Measurements from ENCODE around the gene C2orf66. TPM values are rescaled to one million over a fixed set of nuclear protein-coding genes. Genes with fewer than 3 reads are reported as not detected.

The C2orf66 gene
- total and polyA plus RNA-seq, 2 donors (not counting 3 experiments of a cell fraction or from before 2014, with no cell fraction given): 0.27 to 0.54 TPM

GRCh38 chr2:196759378-196759706, 49.8 kb downstream of the C2orf66 start:
- no TSS peak for BruUV-seq (replicated peaks)
- H3K4me3 ChIP-seq (replicated peaks in 1 of 3; ENCODE audit: insufficient read depth in 1 of 3, low read depth in 1 of 3, low read length in 3 of 3): no peak overlapping the region
- no peaks in the 10 kb centered on the region for H3K27me3 ChIP-seq (ENCODE audit: control insufficient read depth in 2 of 2, insufficient read depth in 2 of 2, low read length in 2 of 2)
- H3K79me2 ChIP-seq (ENCODE audit: control insufficient read depth, insufficient read depth, low read length): no peaks in the 10 kb centered on the region
- no peak overlapping the region for H3K27ac ChIP-seq (ENCODE audit: insufficient read depth, low read depth, low read length)
- H3K36me3 ChIP-seq (ENCODE audit: control insufficient read depth in 2 of 2, extremely low read depth in 1 of 2, insufficient read depth in 2 of 2, low read length in 2 of 2): peaks cover under 1 to 7% of the 10 kb centered on the region in 2 experiments
- dilution Hi-C loops (cut with MboI; ENCODE audit: extremely low pct_ligation_motif_present, low sequenced_read_pairs): no loop called here
- intact Hi-C loops (cut with micrococcal nuclease): loop anchor here (1.0 to 10.0 kb wide), 7 partner anchors 224 to 1015 kb away; no protein-coding TSS in a partner anchor
- no peaks in the 10 kb centered on the region for H3K9me3 ChIP-seq (replicated peaks; ENCODE audit: control insufficient read depth, insufficient read depth, low read length)
- H3K4me2 ChIP-seq (ENCODE audit: insufficient read depth, low read length): no peak overlapping the region
- H2AFZ ChIP-seq (ENCODE audit: low read depth, low read length): no peak overlapping the region
- no peaks in the 10 kb centered on the region for H3K4me1 ChIP-seq (ENCODE audit: control insufficient read depth, extremely low read depth, insufficient read depth, low read length)
- FAIRE-seq: no peak
- no peak overlapping the region for H3K9ac ChIP-seq (replicated peaks; ENCODE audit: extremely low read depth, insufficient read depth, low read length)
- POLR2A ChIA-PET: no interaction called here
- TF ChIP-seq FOS (IDR thresholded peaks at IDR 0.05; ENCODE audit: borderline replicate concordance, insufficient read depth, low read length) (no peak), MAX (IDR thresholded peaks at IDR 0.05; ENCODE audit: insufficient read depth, insufficient read length) (no peak)
- H3K9me1 ChIP-seq (replicated peaks; ENCODE audit: control insufficient read depth, extremely low read depth, insufficient read depth, low read length): no peaks in the 10 kb centered on the region
- DNase-seq (ENCODE audit: low read depth, low spot score): peak; percentile 18
- H4K20me1 ChIP-seq (replicated peaks; ENCODE audit: control insufficient read depth, extremely low read depth, insufficient read depth, low read length): no peaks in the 10 kb centered on the region
- CTCF ChIA-PET: interaction anchor here (0.6 to 2.2 kb wide), 6 partner anchors 8 to 681 kb away, joined by 3 to 13 read pairs (median 4); no protein-coding TSS in a partner anchor

GRCh38 chr2:196758474-196759377, 50.4 kb downstream of the C2orf66 start:
- FAIRE-seq: no peak
- no peaks in the 10 kb centered on the region for H3K4me1 ChIP-seq (ENCODE audit: control insufficient read depth, extremely low read depth, insufficient read depth, low read length)
- no peaks in the 10 kb centered on the region for H3K27me3 ChIP-seq (ENCODE audit: control insufficient read depth in 2 of 2, insufficient read depth in 2 of 2, low read length in 2 of 2)
- H3K9me1 ChIP-seq (replicated peaks; ENCODE audit: control insufficient read depth, extremely low read depth, insufficient read depth, low read length): no peaks in the 10 kb centered on the region
- no peaks in the 10 kb centered on the region for H3K9me3 ChIP-seq (replicated peaks; ENCODE audit: control insufficient read depth, insufficient read depth, low read length)
- no peak overlapping the region for H3K4me2 ChIP-seq (ENCODE audit: insufficient read depth, low read length)
- peak in 1 of 2 donors; percentile 26 for TF ChIP-seq CTCF (IDR thresholded peaks at IDR 0.05; ENCODE audit: extremely low read depth in 1 of 2, insufficient read depth in 1 of 2, low read depth in 1 of 2, low read length in 2 of 2)
- TF ChIP-seq POLR2AphosphoS5 (IDR thresholded peaks at IDR 0.05; ENCODE audit: insufficient read depth, low read depth, low read length): no peak
- H2AFZ ChIP-seq (ENCODE audit: low read depth, low read length): no peak overlapping the region
- no peaks in the 10 kb centered on the region for H4K20me1 ChIP-seq (replicated peaks; ENCODE audit: control insufficient read depth, extremely low read depth, insufficient read depth, low read length)
- H3K4me3 ChIP-seq (replicated peaks in 1 of 3; ENCODE audit: insufficient read depth in 1 of 3, low read depth in 1 of 3, low read length in 3 of 3): no peak overlapping the region
- ChIA-PET POLR2A (no interaction called here), CTCF (interaction anchor here (0.6 to 2.2 kb wide), 8 partner anchors 8 to 680 kb away, joined by 3 to 13 read pairs (median 4); no protein-coding TSS in a partner anchor)
- dilution Hi-C loops (cut with MboI; ENCODE audit: extremely low pct_ligation_motif_present, low sequenced_read_pairs) (no loop called here), intact Hi-C loops (cut with micrococcal nuclease) (loop anchor here (1.0 to 10.0 kb wide), 7 partner anchors 223 to 1016 kb away; no protein-coding TSS in a partner anchor)
- BruUV-seq (replicated peaks): no TSS peak
- peaks cover 0 to 5% of the 10 kb centered on the region in 2 experiments for H3K36me3 ChIP-seq (ENCODE audit: control insufficient read depth in 2 of 2, extremely low read depth in 1 of 2, insufficient read depth in 2 of 2, low read length in 2 of 2)
- no peaks in the 10 kb centered on the region for H3K79me2 ChIP-seq (ENCODE audit: control insufficient read depth, insufficient read depth, low read length)
- no peak overlapping the region for H3K27ac ChIP-seq (ENCODE audit: insufficient read depth, low read depth, low read length)
- no peak overlapping the region for H3K9ac ChIP-seq (replicated peaks; ENCODE audit: extremely low read depth, insufficient read depth, low read length)
- DNase-seq (ENCODE audit: low read depth, low spot score): peak; percentile 40

Measured in endothelial cell of umbilical vein (primary cell).